GM12801 (cell line): ENCODE results near the gene CGRRF1.

Experiments used
- CTCF ChIP-seq: IDR thresholded peaks from one replicate; pipeline ENCODE4 v1.5.1; 2011; ENCODE audit warnings: control low read depth; ENCODE audit not compliant: insufficient read length; ENCODE audit errors: extremely low read depth

CGRRF1 gene, protein sequence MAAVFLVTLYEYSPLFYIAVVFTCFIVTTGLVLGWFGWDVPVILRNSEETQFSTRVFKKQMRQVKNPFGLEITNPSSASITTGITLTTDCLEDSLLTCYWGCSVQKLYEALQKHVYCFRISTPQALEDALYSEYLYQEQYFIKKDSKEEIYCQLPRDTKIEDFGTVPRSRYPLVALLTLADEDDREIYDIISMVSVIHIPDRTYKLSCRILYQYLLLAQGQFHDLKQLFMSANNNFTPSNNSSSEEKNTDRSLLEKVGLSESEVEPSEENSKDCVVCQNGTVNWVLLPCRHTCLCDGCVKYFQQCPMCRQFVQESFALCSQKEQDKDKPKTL

DNA sequence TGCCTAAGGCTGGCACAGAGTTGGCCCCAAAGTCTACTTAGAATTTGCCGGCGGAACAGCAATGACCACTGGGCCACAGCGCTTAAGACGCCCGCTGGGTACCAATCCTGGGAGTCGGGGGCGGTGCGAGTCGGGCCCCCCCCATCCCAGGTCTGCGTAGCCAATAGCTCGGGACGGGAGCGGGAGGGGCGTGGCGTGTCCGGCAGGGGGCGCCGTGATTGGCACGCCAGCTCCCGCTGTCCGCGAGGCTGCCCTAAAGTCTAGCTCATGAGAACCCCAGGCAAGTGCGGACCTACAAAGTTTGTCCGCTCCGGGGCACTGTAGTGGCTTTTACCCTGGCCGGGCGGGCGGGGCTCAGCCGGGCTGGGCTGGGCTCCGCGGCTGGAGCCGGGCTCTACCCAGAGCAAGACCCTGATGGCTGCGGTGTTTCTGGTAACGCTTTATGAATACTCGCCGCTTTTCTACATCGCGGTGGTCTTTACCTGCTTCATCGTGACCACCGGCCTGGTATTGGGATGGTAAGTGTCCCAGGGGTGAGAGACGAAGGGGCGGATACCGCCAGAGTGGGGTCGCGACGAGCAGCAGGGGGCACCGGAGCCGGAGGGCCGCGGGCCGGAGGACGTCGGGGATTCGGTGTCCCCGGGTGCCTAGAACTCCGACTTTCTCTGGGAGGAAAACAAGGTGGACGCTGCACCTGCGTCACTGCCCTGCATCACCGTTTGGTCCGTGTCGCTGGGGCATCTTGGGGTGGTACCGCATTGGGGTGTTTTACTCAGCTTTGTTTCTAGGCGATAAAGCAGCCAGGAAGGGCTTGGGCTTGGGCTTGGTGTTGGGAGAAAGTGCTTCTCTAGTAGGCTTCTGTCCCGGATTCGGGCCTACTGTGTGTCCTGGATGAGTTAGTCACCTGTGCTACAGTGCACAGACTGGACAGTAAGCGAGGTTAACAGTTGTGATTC lies at the start of gene CGRRF1:
CGRRF1 (plus strand) TSS at position 361 of the 956 bp plus-strand sequence; CDS start at position 415, 54 bp downstream.
- TF ChIP-seq CTCF: no peak

GRCh38 chr14:54462048-54462447 lies 47.7 kb upstream of the CGRRF1 start:
- no peak for TF ChIP-seq CTCF

- no peak for TF ChIP-seq CTCF
These were observed 44.1 kb upstream of the CGRRF1 start for GRCh38 chr14:54465654-54466053.

- no peak for TF ChIP-seq CTCF
These were observed 42.4 kb upstream of the CGRRF1 start for GRCh38 chr14:54467280-54467679.

DNA sequence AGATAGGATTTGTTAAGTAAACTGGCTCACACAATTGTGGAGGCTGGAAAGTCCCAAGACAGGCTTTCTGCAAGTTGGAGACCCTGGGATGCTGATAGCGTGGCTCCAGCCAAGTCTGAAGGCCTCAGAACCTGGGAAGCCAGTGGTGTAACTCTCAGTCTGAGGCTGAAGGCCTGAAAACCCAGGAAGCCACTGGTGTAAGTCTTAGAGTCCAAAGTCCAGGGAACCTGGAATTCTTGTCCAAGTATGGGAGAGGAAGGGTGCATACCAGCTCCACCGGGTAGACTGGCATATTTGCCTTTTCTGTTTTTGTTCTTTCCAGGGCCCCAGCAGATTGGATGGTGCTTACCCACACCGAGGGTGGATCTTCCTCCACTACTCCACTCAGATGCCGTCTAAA lies 39.0 kb upstream of the CGRRF1 start:
- no peak for TF ChIP-seq CTCF

GRCh38 chr14:54471641-54472040 lies 38.1 kb upstream of the CGRRF1 start:
- TF ChIP-seq CTCF: no peak

DNA sequence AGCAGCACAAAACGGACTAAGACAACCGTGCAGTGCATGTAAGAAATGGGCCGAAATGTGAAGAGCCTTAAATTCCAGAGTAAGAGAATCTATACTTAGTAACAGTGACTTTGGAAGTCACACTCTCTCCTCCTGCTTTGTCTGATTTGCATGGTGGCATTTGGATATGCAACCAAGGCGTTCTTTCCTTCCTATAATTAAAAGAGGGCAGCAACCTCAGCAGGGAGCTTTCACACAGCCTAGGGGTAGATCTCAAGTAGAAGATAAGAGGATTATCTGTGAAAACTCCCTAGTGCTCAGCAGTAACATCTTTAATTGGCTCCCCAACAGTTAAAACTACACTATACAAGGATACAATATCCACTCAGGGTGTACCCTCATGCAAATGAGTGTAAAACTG lies 37.4 kb upstream of the CGRRF1 start:
- TF ChIP-seq CTCF: no peak
